SK-N-MC (cell line): Measurements from ENCODE around the gene RBM20.
"Not testable (repeated sequence)": the region's sequence is repeated elsewhere in the genome, so short reads cannot be mapped to it uniquely, and the experiment has no call there.

Experiments used
- DNase-seq: peaks from one replicate; pipeline ENCODE4 v3.0.0-alpha.2; 2011; ENCODE audit warnings: low read depth, low spot score
- H3K27ac ChIP-seq: fragments of 200-600 bp; sonication (generic); 2 replicates; pipeline ENCODE4 v1.5.1; 2016; ENCODE audit warnings: mixed run types
- H3K36me3 ChIP-seq: fragments of 200-600 bp; sonication (generic); 2 replicates; pipeline ENCODE4 v1.6.1; 2017; ENCODE audit warnings: antibody characterized with exemption, low read length, mixed read lengths; ENCODE audit not compliant: insufficient read depth
- H3K4me3 ChIP-seq: fragments of 200-600 bp; sonication (generic); 2 replicates; pipeline ENCODE4 v1.5.1; 2016
- H3K9ac ChIP-seq: fragments of 200-600 bp; sonication (generic); 2 replicates; pipeline ENCODE4 v1.8.0; 2017; ENCODE audit warnings: mixed run types, mixed read lengths; ENCODE audit not compliant: insufficient read length
- H3K9me3 ChIP-seq: fragments of 200-600 bp; sonication (generic); 2 replicates; pipeline ENCODE4 v1.6.1; 2017; ENCODE audit warnings: low read depth, mild to moderate bottlenecking, antibody characterized with exemption, low read length, moderate library complexity, mixed read lengths
- EZH2 ChIP-seq: fragments of 200-600 bp; sonication (generic); IDR thresholded peaks from one replicate; pipeline ENCODE4 v1.6.1; 2017; ENCODE audit warnings: antibody characterized with exemption
- FOXP2 ChIP-seq: optimal IDR thresholded peaks from 2 replicates; pipeline ENCODE3; 2011; ENCODE audit warnings: mild to moderate bottlenecking, moderate library complexity; ENCODE audit not compliant: insufficient read depth; ENCODE audit errors: extremely low read length, control extremely low read depth
- POLR2AphosphoS5 ChIP-seq: IDR thresholded peaks from 2 replicates; pipeline ENCODE4 v1.6.1; 2012; ENCODE audit warnings: mild to moderate bottlenecking, low read depth, low read length, borderline replicate concordance

Gene RBM20

DNA sequence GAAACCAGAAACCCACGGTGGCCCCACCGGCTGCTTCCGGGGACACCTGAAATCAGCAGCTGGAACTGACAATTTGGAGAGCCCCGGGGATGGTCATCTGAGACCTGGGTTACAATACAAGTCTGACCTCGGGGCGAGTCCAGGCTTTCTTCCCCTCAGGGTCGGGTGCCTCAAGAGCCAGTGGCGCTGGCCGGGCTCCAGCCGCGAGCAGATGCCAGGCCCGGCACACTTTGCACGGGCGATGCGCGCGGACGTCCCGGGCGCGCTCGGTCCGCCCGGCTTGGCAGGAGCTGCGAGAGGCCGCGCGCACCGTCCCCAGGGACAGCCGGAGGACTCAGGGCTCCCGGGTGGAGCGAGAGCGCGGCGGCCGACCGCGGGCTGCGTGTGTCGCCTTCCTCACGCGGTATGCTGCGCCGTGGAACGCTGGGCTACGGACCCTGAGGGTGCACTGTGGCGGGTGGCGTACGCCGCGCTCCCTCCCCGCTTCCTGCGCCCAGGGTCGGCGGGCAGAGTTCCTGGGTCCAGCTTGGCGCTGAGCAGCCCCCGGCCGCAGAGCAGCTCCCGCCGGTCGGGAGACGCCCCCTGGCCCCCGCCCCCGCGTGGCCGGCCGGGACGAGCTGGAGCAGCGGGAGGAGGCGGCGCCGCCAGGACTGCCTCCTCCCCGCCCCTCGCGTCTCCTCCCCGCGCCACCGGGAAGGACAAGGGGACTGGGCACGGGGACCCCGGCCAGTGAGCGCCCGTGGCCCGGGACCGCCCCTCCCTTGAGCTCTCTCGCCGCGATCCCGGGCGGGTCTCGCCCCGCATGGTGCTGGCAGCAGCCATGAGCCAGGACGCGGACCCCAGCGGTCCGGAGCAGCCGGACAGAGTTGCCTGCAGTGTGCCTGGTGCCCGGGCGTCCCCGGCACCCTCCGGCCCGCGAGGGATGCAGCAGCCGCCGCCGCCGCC lies at the start of gene RBM20:
Gene RBM20, plus strand, starts transcription at position 684 of the 945 bp plus-strand sequence. Its CDS starts 119 bp downstream, at position 803.
- H3K4me3 ChIP-seq, result peak within 1 kb of the TSS; percentile 70
- H3K9ac ChIP-seq, result no peak within 1 kb of the TSS
- no peaks in the 10 kb centered on the region for H3K36me3 ChIP-seq
- H3K9me3 ChIP-seq, result no peaks in the 10 kb centered on the region
- DNase-seq, result no peak
- H3K27ac ChIP-seq, result no peak within 1 kb of the TSS
- no peak for TF ChIP-seq POLR2AphosphoS5
- TF ChIP-seq FOXP2, result no peak
- no peak for TF ChIP-seq EZH2

DNA sequence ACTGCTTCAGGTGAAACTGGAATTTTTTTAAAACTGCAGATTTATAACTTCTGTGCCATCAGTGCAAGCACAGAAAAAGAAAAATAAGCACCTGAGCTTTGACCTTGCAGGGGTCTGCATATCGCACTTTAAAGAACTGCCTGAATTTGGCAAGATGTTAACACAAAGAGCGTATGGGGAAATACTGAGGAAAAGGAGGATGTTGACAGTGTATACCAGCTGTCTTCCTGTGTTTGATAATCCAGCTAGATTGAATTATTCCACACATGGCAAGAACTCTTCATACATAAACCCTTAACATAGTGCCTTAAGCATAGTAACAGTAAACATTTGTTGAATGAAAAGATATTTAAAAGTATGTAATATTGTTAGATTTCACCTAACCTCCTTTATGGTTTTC lies 46.7 kb upstream of the RBM20 start:
- H3K36me3 ChIP-seq, result peaks cover 49% of the 10 kb centered on the region
- H3K4me3 ChIP-seq, result no peak overlapping the region
- DNase-seq, result no peak
- no peaks in the 10 kb centered on the region for H3K9me3 ChIP-seq
- H3K27ac ChIP-seq, result no peak overlapping the region
- TF ChIP-seq POLR2AphosphoS5, result no peak
- no peak for TF ChIP-seq EZH2
- TF ChIP-seq FOXP2, result no peak
- H3K9ac ChIP-seq, result no peak overlapping the region

DNA sequence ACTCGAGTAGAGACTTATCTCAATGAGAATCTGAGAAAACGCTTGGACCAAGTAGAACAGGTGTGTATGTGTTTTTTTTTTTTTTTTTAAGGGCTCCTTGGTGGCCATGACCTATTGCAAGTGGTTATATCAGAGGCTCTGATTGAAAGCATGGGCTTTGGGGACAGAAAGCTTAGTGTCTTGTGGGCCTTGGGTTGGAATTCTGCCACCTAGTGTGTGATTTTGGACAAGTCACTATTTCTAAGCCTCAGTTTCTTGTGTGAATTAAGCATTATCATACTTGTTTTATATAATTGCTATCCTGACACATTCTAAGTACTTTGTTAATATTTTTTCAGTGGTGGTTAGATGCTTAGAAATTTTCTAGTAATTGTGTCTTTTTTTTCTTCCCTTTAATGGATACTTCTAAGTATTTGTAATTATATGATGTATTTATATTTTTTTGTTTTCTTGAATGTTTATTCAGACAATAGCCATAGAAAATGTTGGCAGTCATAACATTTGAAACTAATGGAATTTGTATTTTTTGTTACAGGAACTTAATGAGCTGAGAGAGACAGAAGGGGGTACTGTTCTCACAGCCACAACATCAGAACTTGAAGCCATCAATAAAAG lies 43.5 kb upstream of the RBM20 start:
- Histone ChIP-seq H3K9me3 (no peaks in the 10 kb centered on the region), H3K27ac (no peak overlapping the region), H3K9ac (no peak overlapping the region), H3K4me3 (no peak overlapping the region), H3K36me3 (peaks cover 56% of the 10 kb centered on the region)
- DNase-seq, result no peak
- no peak for TF ChIP-seq POLR2AphosphoS5
- TF ChIP-seq FOXP2, result no peak
- no peak for TF ChIP-seq EZH2

GRCh38 chr10:110601581-110601980 lies 42.6 kb upstream of the RBM20 start:
- Histone ChIP-seq H3K9ac (no peak overlapping the region), H3K27ac (no peak overlapping the region), H3K4me3 (no peak overlapping the region), H3K9me3 (no peaks in the 10 kb centered on the region), H3K36me3 (peaks cover 56% of the 10 kb centered on the region)
- no peak for DNase-seq
- TF ChIP-seq EZH2 (no peak), POLR2AphosphoS5 (no peak), FOXP2 (no peak)

DNA sequence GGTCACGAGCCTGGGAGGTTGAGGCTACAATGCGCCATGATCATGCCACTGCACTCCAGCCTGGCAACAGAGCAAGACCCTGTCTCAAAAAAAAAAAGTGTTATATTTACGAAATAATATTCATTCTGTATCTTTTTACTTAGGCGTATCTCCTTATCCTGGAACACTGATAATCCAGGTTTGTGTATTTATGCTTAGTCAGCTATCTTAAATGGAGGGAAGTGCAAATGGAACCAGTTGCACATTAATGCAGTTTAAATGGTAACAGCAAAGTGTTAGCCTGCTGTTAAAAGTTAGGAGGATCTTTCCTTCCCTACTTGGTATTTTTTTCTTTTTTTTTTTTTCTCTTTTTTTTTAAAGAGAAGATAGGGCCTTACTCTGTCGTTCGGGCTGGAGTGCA lies 36.0 kb upstream of the RBM20 start:
- H3K4me3 ChIP-seq, result no peak overlapping the region
- H3K27ac ChIP-seq, result no peak overlapping the region
- no peak for DNase-seq
- no peak overlapping the region for H3K9ac ChIP-seq
- TF ChIP-seq POLR2AphosphoS5, result no peak
- no peaks in the 10 kb centered on the region for H3K9me3 ChIP-seq
- peaks cover 23% of the 10 kb centered on the region; the same call in 1 of the 2 replicates for H3K36me3 ChIP-seq

GRCh38 chr10:110609605-110610004 lies 34.5 kb upstream of the RBM20 start:
- no peak for TF ChIP-seq POLR2AphosphoS5
- DNase-seq, result no peak
- no peak overlapping the region for H3K4me3 ChIP-seq
- H3K36me3 ChIP-seq, result peaks cover 15% of the 10 kb centered on the region; the same call in 1 of the 2 replicates
- peak overlapping the region; percentile 13; the same call in 1 of the 2 replicates for H3K27ac ChIP-seq
- no peaks in the 10 kb centered on the region for H3K9me3 ChIP-seq
- H3K9ac ChIP-seq, result no peak overlapping the region

- no peak for DNase-seq
- no peak overlapping the region for H3K4me3 ChIP-seq
- H3K36me3 ChIP-seq, result 0 out of 2 replicates have a peak, but pooled peaks cover 7% of the 10 kb centered on the region
- TF ChIP-seq FOXP2 (no peak), EZH2 (no peak), POLR2AphosphoS5 (no peak)
- no peak overlapping the region for H3K9ac ChIP-seq
- no peaks in the 10 kb centered on the region for H3K9me3 ChIP-seq
- no peak overlapping the region for H3K27ac ChIP-seq
Observed at GRCh38 chr10:110610308-110610774, 33.8 kb upstream of the RBM20 start.

DNA sequence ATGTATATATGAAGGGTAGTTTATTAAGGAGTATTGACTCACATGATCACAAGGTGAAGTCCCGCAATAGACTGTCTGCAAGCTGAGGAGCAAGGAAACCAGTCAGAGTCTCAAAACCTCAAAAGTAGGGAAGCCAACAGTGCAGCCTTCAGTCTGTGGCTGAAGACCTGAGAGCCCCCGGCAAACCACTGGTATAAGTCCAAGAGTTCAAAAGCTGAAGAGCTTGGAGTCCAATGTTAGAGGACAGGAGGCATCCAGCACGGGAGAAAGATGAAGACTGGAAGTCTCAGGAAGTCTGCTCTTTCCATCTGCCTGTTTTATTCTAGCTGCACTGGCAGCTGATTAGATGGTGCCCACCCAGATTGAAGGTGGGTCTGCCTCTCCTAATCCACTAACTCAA lies 33.4 kb upstream of the RBM20 start:
- not testable (repeated sequence) for H3K9me3 ChIP-seq, H3K9ac ChIP-seq, H3K27ac ChIP-seq, H3K36me3 ChIP-seq, DNase-seq, H3K4me3 ChIP-seq

- TF ChIP-seq FOXP2, result no peak
- no peak for TF ChIP-seq EZH2
- no peak for TF ChIP-seq POLR2AphosphoS5
- H3K27ac ChIP-seq, result no peak overlapping the region
- H3K36me3 ChIP-seq, result no peaks in the 10 kb centered on the region
- H3K9ac ChIP-seq, result no peak overlapping the region
- H3K4me3 ChIP-seq, result no peak overlapping the region
- DNase-seq, result no peak
- no peaks in the 10 kb centered on the region for H3K9me3 ChIP-seq
Observed at GRCh38 chr10:110612087-110612486, 32.0 kb upstream of the RBM20 start.
